K562 (cell line): Measurements from ENCODE around the gene DEFB114. TPM values are rescaled to one million over a fixed set of nuclear protein-coding genes. Genes with fewer than 3 reads are reported as not detected.
A peak's percentile ranks its signal among the peaks of the same experiment; 100 is the strongest.

ENCODE experiments used
- BCL6 ChIP-seq: fragments of 250-450 bp; sonication (Bioruptor Pico); IDR thresholded peaks from 2 replicates; pipeline ENCODE4 v1.4.0; 2020
- CBFB ChIP-seq: sonication (generic); formaldehyde crosslinking; IDR thresholded peaks from 2 replicates; pipeline ENCODE4 v1.4.0; 2020; ENCODE audit warnings: mild to moderate bottlenecking, missing genetic modification reagents
- FOXM1 ChIP-seq, 2 experiments: fragments of 450-650 bp in 1 of 2; sonication (generic) in 1 of 2; formaldehyde crosslinking in 1 of 2; IDR thresholded peaks; 2 replicates each; pipeline versions ENCODE4 v1.6.1 to v1.9.0; 2017 to 2022; ENCODE audit warnings: low read depth in 2 of 2, mild to moderate bottlenecking in 2 of 2, missing genetic modification reagents in 1 of 2, moderate library complexity in 1 of 2
- GABPB1 ChIP-seq: sonication (generic); formaldehyde crosslinking; IDR thresholded peaks from 2 replicates; pipeline ENCODE4 v1.8.0; 2022; ENCODE audit warnings: mild to moderate bottlenecking, missing genetic modification reagents
- HIVEP1 ChIP-seq: fragments of 250-450 bp; sonication (Bioruptor Pico); IDR thresholded peaks from 2 replicates; pipeline ENCODE4 v1.4.0; 2020; ENCODE audit warnings: mild to moderate bottlenecking
- HLTF ChIP-seq: fragments of 450-650 bp; IDR thresholded peaks from 2 replicates; pipeline ENCODE4 v1.6.1; 2016
- MAFF ChIP-seq: IDR thresholded peaks from 2 replicates; pipeline ENCODE4 v1.6.1; 2012; ENCODE audit warnings: low read length, improper control_type of control experiment
- MAFK ChIP-seq: IDR thresholded peaks from 2 replicates; pipeline ENCODE4 v1.6.1; 2011; ENCODE audit warnings: low read length, improper control_type of control experiment
- NFIX ChIP-seq: fragments of 250-450 bp; sonication (Bioruptor Pico); IDR thresholded peaks from 2 replicates; pipeline ENCODE4 v1.4.0; 2020; ENCODE audit warnings: low read depth, mild to moderate bottlenecking, moderate library complexity
- NR2C1 ChIP-seq, 2 experiments: fragments of 450-650 bp; IDR thresholded peaks; 2 replicates each; pipeline ENCODE4 v1.6.1; 2017; ENCODE audit warnings: mild to moderate bottlenecking in 2 of 2, antibody characterized with exemption in 1 of 2, inconsistent platforms in 1 of 2, missing compliant biosample characterization in 1 of 2, missing genetic modification characterization in 1 of 2
- NRF1 ChIP-seq, 2 experiments: fragments of 450-650 bp; IDR thresholded peaks in 1 of 2; conservative IDR thresholded peaks in 1 of 2; 2 replicates each; pipeline ENCODE4 v1.6.1; 2014; ENCODE audit warnings: mild to moderate bottlenecking in 2 of 2
- POLR2H ChIP-seq: IDR thresholded peaks from 2 replicates; pipeline ENCODE4 v1.6.1; 2016; ENCODE audit warnings: missing genetic modification characterization, low read depth, mild to moderate bottlenecking, control low read depth, missing compliant biosample characterization, moderate library complexity
- RFX7 ChIP-seq: fragments of 250-450 bp; sonication (Bioruptor Pico); IDR thresholded peaks from 2 replicates; pipeline ENCODE4 v1.5.1; 2021; ENCODE audit warnings: mild to moderate bottlenecking
- SLC30A9 ChIP-seq: fragments of 250-450 bp; sonication (Bioruptor Pico); IDR thresholded peaks from 2 replicates; pipeline ENCODE4 v1.8.0; 2022; ENCODE audit warnings: mild to moderate bottlenecking, moderate library complexity
- TAL1 ChIP-seq: fragments of 450-650 bp; IDR thresholded peaks from 2 replicates; pipeline ENCODE4 v1.6.1; 2016; ENCODE audit warnings: mild to moderate bottlenecking
- U2AF1 ChIP-seq: fragments of 200-400 bp; formaldehyde crosslinking; optimal IDR thresholded peaks from 2 replicates; pipeline ENCODE3; 2017; ENCODE audit warnings: mild to moderate bottlenecking, low read depth, low read length, moderate library complexity
- ZC3H11A ChIP-seq: IDR thresholded peaks from 2 replicates; pipeline ENCODE4 v1.6.1; 2012; ENCODE audit warnings: low read depth, low read length, improper control_type of control experiment
- ZNF282 ChIP-seq: sonication (generic); formaldehyde crosslinking; IDR thresholded peaks from 2 replicates; pipeline ENCODE4 v1.8.1; 2023; ENCODE audit warnings: missing genetic modification reagents
- ZNF77 ChIP-seq: fragments of 250-450 bp; sonication (Bioruptor Pico); IDR thresholded peaks from 2 replicates; pipeline ENCODE4 v1.5.0; 2020
- polyA plus RNA-seq, 8 experiments: library from polyadenylated mRNA; depleted of rRNA in 4 of 8; stranded (reverse) in 5 of 8; unstranded in 3 of 8; fragments of >200 nt; fragmentation: Nextera tagmentation in 2 of 8; fragmentation: Illumina TruSeq in 1 of 8; extraction: Ambion mirVana in 2 of 8; extraction: Trizol in 1 of 8; gene quantifications; 2 replicates each; pipeline versions ENCODE4 v1.2.1 to v1.2.3, GENCODE V29; 2011 to 2014; ENCODE audit warnings: inconsistent platforms in 1 of 8, missing spikeins in 1 of 8
- total RNA-seq, 7 experiments: library from RNA; depleted of rRNA in 6 of 7; stranded (reverse); fragments of >200 nt in 6 of 7; fragmentation: Illumina TruSeq in 2 of 7; extraction: Trizol in 2 of 7; gene quantifications; 2 replicates each; pipeline versions ENCODE4 v1.2.1 to v1.2.3, GENCODE V29; 2011 to 2021; ENCODE audit warnings: low replicate concordance in 1 of 7
- TF ChIP-seq, protein P1 (sequence below): fragments of 200-800 bp; sonication (Bioruptor generic); IDR thresholded peaks from 2 replicates; pipeline ENCODE4 v1.6.1; 2017; ENCODE audit warnings: missing genetic modification characterization, missing compliant biosample characterization
- TF ChIP-seq, protein P2 (sequence below): fragments of 450-650 bp; formaldehyde crosslinking; IDR thresholded peaks from 2 replicates; pipeline ENCODE4 v1.4.0; 2020; ENCODE audit warnings: mild to moderate bottlenecking, moderate library complexity
- TF ChIP-seq, protein P3 (sequence below), 2 experiments: fragments of 450-650 bp; IDR thresholded peaks; 2 replicates each; pipeline ENCODE4 v1.6.1; 2016
- TF ChIP-seq, protein P4 (sequence below): fragments of 250-450 bp; sonication (Bioruptor Pico); IDR thresholded peaks from 2 replicates; pipeline ENCODE4 v1.4.0; 2020; ENCODE audit warnings: borderline replicate concordance

Gene DEFB114
- total and polyA plus RNA-seq, 9 of the 15 experiments (the other 6 are each of a cell fraction or from before 2014, with no cell fraction given): not detected

DNA sequence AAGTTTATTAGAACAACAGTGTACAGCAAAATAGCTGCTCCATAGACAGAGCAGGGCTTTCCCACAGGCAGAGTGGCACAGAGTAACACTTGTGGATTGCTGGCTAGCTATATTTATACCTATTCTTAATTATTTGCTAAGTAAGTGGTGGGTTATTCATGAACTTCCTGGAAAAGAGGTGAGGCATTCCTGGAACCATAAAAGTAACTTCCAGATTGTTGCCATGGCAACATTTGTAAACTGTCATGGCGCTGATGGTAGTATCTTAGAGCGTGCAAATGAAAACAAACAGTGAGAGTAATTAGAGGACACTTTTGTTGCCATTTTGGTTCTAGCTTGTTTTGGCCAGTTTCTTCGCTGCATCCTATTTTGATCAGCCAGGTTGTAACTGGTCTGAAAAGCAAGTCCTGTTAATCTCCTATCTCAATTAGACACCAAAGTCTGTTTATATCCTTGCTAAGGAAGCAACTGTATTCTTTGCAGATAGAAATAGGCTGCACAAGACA lies 23.9 kb downstream of the DEFB114 start (continued):
- TF ChIP-seq MAFK: no peak; the same call in 1 of the 2 replicates
- TF ChIP-seq, protein P1, sequence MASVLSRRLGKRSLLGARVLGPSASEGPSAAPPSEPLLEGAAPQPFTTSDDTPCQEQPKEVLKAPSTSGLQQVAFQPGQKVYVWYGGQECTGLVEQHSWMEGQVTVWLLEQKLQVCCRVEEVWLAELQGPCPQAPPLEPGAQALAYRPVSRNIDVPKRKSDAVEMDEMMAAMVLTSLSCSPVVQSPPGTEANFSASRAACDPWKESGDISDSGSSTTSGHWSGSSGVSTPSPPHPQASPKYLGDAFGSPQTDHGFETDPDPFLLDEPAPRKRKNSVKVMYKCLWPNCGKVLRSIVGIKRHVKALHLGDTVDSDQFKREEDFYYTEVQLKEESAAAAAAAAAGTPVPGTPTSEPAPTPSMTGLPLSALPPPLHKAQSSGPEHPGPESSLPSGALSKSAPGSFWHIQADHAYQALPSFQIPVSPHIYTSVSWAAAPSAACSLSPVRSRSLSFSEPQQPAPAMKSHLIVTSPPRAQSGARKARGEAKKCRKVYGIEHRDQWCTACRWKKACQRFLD (CRISPR knock-in tag): no peak
- TF ChIP-seq, protein P2, sequence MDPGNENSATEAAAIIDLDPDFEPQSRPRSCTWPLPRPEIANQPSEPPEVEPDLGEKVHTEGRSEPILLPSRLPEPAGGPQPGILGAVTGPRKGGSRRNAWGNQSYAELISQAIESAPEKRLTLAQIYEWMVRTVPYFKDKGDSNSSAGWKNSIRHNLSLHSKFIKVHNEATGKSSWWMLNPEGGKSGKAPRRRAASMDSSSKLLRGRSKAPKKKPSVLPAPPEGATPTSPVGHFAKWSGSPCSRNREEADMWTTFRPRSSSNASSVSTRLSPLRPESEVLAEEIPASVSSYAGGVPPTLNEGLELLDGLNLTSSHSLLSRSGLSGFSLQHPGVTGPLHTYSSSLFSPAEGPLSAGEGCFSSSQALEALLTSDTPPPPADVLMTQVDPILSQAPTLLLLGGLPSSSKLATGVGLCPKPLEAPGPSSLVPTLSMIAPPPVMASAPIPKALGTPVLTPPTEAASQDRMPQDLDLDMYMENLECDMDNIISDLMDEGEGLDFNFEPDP (CRISPR knock-in tag): no peak
- peak; percentile 38; the same call in 1 of the 2 replicates for TF ChIP-seq FOXM1 (IDR thresholded peaks at IDR 0.05; ENCODE audit: low read depth)
- TF ChIP-seq FOXM1 (CRISPR knock-in tag; IDR thresholded peaks at IDR 0.05; ENCODE audit: low read depth): no peak
- TF ChIP-seq, protein P3, sequence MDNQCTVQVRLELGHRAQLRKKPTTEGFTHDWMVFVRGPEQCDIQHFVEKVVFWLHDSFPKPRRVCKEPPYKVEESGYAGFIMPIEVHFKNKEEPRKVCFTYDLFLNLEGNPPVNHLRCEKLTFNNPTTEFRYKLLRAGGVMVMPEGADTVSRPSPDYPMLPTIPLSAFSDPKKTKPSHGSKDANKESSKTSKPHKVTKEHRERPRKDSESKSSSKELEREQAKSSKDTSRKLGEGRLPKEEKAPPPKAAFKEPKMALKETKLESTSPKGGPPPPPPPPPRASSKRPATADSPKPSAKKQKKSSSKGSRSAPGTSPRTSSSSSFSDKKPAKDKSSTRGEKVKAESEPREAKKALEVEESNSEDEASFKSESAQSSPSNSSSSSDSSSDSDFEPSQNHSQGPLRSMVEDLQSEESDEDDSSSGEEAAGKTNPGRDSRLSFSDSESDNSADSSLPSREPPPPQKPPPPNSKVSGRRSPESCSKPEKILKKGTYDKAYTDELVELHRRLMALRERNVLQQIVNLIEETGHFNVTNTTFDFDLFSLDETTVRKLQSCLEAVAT (IDR thresholded peaks at IDR 0.05): no peak
- no peak for TF ChIP-seq ZC3H11A
- no peak for TF ChIP-seq HIVEP1 (CRISPR knock-in tag)
- TF ChIP-seq NRF1 (conservative IDR thresholded peaks at IDR 0.05 in 1 of 2, IDR thresholded peaks at IDR 0.05 in 1 of 2): no peak
- no peak for TF ChIP-seq NFIX (CRISPR knock-in tag)
- peak; percentile 38; the same call in 1 of the 2 replicates for TF ChIP-seq GABPB1 (CRISPR knock-in tag)
- no peak for TF ChIP-seq RFX7 (CRISPR knock-in tag)
- TF ChIP-seq MAFF: no peak
- no peak for TF ChIP-seq TAL1
- no peak for TF ChIP-seq ZNF77 (CRISPR knock-in tag)
- TF ChIP-seq, protein P4, sequence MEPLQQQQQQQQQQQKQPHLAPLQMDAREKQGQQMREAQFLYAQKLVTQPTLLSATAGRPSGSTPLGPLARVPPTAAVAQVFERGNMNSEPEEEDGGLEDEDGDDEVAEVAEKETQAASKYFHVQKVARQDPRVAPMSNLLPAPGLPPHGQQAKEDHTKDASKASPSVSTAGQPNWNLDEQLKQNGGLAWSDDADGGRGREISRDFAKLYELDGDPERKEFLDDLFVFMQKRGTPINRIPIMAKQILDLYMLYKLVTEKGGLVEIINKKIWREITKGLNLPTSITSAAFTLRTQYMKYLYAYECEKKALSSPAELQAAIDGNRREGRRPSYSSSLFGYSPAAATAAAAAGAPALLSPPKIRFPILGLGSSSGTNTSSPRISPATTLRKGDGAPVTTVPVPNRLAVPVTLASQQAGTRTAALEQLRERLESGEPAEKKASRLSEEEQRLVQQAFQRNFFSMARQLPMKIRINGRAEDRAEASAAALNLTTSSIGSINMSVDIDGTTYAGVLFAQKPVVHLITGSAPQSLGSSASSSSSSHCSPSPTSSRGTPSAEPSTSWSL (CRISPR knock-in tag): no peak
- TF ChIP-seq CBFB (CRISPR knock-in tag): no peak
- no peak for TF ChIP-seq HLTF
- TF ChIP-seq SLC30A9 (CRISPR knock-in tag): no peak
- TF ChIP-seq NR2C1 (IDR thresholded peaks at IDR 0.05): peak; percentile 20; the same call in 1 of the 2 replicates
- 0 out of 2 replicates have a peak, but pooled peaks have one; percentile 14 for TF ChIP-seq NR2C1 (tag; IDR thresholded peaks at IDR 0.05)
- TF ChIP-seq POLR2H (tag): no peak
- no peak for TF ChIP-seq ZNF282 (CRISPR knock-in tag)
- TF ChIP-seq BCL6 (CRISPR knock-in tag): no peak
- no peak for TF ChIP-seq U2AF1
